HG03196 (cell line): ENCODE results near the gene NTRK3.
"Not testable (repeated sequence)": the region's sequence is repeated elsewhere in the genome, so short reads cannot be mapped to it uniquely, and the experiment has no call there.

ENCODE experiments used
- ATAC-seq: cut with Tn5 transposase; IDR thresholded peaks from one replicate; pipeline ENCODE4 v1.9.1; 2021; ENCODE audit not compliant: unreplicated experiment

The NTRK3 gene

GRCh38 chr15:87848012-87848411 is 408.5 kb downstream of the NTRK3 start:
- ATAC-seq, result no peak

- no peak for ATAC-seq
Measured at GRCh38 chr15:87846746-87847145, 409.8 kb downstream of the NTRK3 start.

- no peak for ATAC-seq
Measured at GRCh38 chr15:87843312-87843711, 413.2 kb downstream of the NTRK3 start.

GRCh38 chr15:87841426-87841998 is 415.0 kb downstream of the NTRK3 start:
- no peak for ATAC-seq

GRCh38 chr15:87835830-87836229 is 420.7 kb downstream of the NTRK3 start:
- not testable (repeated sequence) for ATAC-seq

GRCh38 chr15:87833333-87833732 is 423.2 kb downstream of the NTRK3 start:
- ATAC-seq, result not testable (repeated sequence)

- no peak for ATAC-seq
Measured at GRCh38 chr15:87829332-87830050, 427.0 kb downstream of the NTRK3 start.

GRCh38 chr15:87828608-87829007 is 427.9 kb downstream of the NTRK3 start:
- no peak for ATAC-seq

- ATAC-seq, result no peak
Measured at GRCh38 chr15:87827131-87827530, 429.4 kb downstream of the NTRK3 start.

GRCh38 chr15:87826119-87826747 is 430.3 kb downstream of the NTRK3 start:
- ATAC-seq, result no peak

GRCh38 chr15:87818756-87819155 is 437.8 kb downstream of the NTRK3 start:
- no peak for ATAC-seq

GRCh38 chr15:87817553-87817952 is 439.0 kb downstream of the NTRK3 start:
- ATAC-seq, result no peak

GRCh38 chr15:87816811-87817210 is 439.7 kb downstream of the NTRK3 start:
- ATAC-seq, result no peak

GRCh38 chr15:87816016-87816415 is 440.5 kb downstream of the NTRK3 start:
- no peak for ATAC-seq
